22Rv1 (cell line): ENCODE results near the gene TSC1.

Source experiments
- H3K27ac ChIP-seq: fragments of 450-650 bp; 2 replicates; pipeline ENCODE4 v1.5.1; 2017
- CTCF ChIP-seq: fragments of 450-650 bp; IDR thresholded peaks from 2 replicates; pipeline ENCODE4 v1.5.1; 2017; ENCODE audit warnings: mild to moderate bottlenecking
- ZFX ChIP-seq: fragments of 450-650 bp; IDR thresholded peaks from 2 replicates; pipeline ENCODE4 v1.6.1; 2017; ENCODE audit warnings: antibody characterized with exemption, borderline replicate concordance

Gene TSC1

DNA sequence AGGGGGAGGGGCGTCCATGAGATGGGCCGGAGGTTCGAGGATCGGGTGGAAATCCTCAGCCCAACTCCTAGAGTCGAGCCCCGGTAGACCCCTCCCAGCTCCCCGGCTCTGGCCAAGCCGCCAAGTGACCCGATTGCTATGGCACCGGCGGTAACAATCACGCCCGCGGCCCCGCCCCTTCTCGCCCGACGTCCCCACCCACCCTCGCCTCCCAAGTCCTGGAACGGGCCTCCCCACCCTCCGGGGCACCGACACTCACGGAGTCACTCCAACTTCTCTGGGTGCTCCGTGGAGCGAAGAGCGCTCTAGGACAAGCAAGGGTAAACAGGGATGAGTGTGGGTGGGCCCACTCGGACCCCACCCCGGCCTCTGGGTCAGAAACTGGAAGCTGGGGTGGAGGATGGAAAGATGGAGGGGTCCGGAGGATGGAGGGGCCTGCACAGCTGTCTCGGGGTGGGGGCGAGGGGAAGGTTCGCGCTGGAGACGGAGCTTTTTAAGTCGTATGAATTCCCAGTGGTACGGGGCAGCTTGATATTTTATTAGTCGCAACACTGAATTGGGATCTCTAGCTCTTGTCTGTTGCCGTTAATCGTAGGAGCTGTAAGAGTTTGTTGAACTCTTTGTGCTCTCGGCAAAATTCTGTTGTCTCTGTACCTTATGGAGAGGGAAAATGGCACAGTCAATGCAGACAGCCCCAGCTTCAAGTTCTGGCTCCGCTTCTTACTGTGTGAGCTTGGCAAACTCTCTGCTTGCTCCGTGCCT is 65.5 kb downstream of the TSC1 start, which contains the start of gene SPACA9:
Gene SPACA9 (plus strand): TSS at position 204 of the 762 bp plus-strand sequence. CDS start 5,050 bp downstream, outside the sequence.
- TF ChIP-seq ZFX: no peak
- TF ChIP-seq CTCF: no peak
- peak within 1 kb of the TSS; percentile 55 for H3K27ac ChIP-seq

DNA sequence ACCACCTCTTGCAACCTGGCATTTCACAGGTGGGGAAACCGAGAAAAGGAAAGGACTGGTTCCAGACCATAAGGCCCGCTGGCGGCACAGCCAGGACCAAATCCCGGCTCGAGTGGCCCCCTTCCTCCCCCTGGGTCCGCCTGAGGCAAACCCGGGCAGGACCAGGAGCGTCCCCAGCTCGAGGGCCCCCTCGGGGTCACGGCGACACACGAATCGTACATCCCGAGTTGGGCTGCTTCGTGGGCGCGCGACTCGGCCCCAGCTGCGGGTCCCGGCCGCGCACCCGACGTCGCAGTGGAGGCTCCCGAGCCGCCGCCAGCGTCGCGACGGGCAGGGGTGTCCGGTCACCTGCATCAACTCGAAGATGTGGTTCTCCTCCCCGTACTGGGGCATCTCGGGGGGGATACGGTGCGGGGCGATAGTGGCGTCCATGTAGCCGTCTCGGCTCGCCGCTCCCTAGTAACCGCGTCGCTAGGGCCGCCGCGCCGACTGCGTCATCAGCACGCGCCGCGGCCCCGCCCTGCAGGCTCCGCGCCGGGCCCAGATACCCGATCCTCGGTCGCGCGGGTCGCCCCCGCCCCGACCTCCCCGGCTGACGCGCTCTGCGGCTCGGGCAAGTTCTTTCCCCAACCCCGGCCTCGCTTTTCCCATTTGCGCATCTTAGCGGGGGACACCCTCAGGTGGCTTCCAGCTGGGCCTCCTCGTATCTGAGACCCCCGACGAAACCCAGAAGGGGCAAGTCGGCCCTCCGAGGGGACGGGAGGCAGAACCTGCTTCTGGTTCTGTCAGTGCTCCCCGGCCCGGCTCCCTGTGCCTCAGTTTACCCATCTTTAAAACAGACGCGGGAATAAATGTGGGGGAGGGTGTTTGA is 66.4 kb downstream of the TSC1 start, which contains the start of gene AK8:
Gene AK8 (minus strand): TSS at position 461 of the 871 bp plus-strand sequence. CDS start 29 bp downstream, at position 432.
- H3K27ac ChIP-seq: peak within 1 kb of the TSS; percentile 55
- TF ChIP-seq ZFX (no peak), CTCF (no peak)

DNA sequence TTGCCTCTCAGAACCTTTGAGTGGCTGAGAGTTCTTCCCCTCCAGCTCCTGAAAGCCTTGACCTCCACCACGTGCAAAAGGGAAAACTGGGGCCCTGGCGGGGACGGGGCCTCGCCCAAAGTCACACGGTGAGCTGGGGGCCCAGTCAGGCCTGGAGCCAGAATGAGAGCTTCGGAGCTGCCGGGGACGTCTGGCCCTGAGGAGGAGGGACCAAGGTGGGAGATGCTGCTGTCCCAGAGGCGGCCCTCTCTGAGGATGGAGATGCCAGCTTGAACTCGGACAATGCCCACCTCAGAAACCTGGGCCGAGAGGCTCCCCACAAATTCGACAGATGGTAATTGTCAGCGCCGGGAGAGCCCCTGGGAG is 67.0 kb downstream of the TSC1 start:
- TF ChIP-seq ZFX: no peak
- TF ChIP-seq CTCF: no peak
- no peak overlapping the region for H3K27ac ChIP-seq

DNA sequence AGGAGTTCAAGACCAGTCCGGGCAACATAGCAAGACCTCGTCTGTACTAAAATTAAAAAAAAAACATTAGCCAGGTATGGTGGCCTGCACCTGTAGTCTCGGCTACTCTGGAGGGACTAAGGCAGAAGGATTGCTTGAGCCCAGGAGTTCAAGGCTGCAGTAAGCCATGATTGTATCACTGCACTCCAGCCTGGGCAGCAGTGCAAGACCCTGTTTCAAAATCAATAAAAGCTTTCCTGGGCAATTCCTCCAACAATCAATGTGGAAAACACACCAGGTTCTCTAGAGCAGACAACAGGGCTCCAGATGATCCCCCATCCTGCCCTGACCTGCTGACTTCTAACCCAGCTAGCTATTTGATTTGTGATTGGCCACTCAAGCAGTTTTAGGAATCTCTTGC is 67.6 kb downstream of the TSC1 start:
- no peak overlapping the region for H3K27ac ChIP-seq
- no peak for TF ChIP-seq CTCF
- TF ChIP-seq ZFX: no peak

DNA sequence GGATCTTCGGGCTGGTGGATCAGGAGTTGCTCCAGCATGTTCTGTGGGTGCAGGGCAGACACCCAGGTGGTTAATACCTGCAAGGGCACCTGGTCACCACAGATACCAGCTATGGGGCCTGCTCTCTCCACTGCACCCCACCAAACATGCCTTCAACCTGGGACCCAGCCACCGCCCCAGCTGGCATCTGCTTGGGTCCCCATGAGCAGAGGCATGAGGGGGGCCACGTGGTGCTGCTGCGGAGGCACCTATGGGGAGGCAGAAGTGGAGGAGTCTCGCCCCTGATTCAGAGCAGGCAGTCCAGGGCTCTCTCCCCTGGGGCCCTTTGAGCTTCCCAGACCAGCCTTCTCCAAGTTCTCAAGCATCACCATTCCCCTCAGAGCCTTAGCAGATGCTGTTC is 69.3 kb downstream of the TSC1 start:
- TF ChIP-seq CTCF (no peak), ZFX (no peak)
- H3K27ac ChIP-seq: no peak overlapping the region

DNA sequence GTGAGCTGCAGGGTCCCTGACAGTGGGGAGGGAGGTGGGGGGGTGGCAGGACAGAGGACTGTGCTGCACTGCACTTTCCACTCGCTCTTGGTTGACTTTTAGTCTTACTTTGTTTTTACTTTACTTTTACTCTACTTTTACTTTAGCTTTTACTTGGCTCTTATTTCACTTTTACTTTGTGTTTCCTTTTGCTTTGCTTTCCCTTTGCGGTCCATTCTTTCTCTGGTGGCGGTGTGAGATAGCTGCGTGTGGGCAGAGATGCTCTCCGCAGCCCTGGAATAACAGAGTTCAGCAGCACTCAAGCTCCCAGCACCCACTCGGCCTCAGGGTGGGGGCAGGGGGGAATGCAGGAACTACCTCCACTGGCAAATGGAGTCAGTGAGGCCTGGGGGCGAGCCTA is 71.0 kb downstream of the TSC1 start:
- TF ChIP-seq ZFX: no peak
- TF ChIP-seq CTCF: no peak

More for the DNA sequence above, 71.0 kb downstream of the TSC1 start:
- H3K27ac ChIP-seq: no peak overlapping the region
